Tibial nerve (tissue), 4 donors: ENCODE data around the gene CRISPLD2.

Experiments
- EP300 ChIP-seq, 2 donors: sonication (generic); formaldehyde crosslinking; IDR thresholded peaks; one replicate each; pipeline ENCODE4 v1.6.1; 2017; ENCODE audit warnings: antibody characterized with exemption in 2 of 2, mild to moderate bottlenecking in 1 of 2
- POLR2A ChIP-seq, 2 donors: fragments of 450-650 bp; IDR thresholded peaks; one replicate each; pipeline ENCODE4 v1.6.1; 2017; ENCODE audit warnings: antibody characterized with exemption in 2 of 2, mild to moderate bottlenecking in 2 of 2, moderate library complexity in 2 of 2
- TF ChIP-seq, protein P1 (sequence below), 5 experiments: fragments of 200-600 bp in 3 of 5; fragments of 450-650 bp in 2 of 5; sonication (generic) in 3 of 5; IDR thresholded peaks; one replicate each; pipeline ENCODE4 v1.5.1; 2016 to 2019; ENCODE audit warnings: antibody characterized with exemption in 5 of 5, mild to moderate bottlenecking in 3 of 5, moderate library complexity in 2 of 5

DNA sequence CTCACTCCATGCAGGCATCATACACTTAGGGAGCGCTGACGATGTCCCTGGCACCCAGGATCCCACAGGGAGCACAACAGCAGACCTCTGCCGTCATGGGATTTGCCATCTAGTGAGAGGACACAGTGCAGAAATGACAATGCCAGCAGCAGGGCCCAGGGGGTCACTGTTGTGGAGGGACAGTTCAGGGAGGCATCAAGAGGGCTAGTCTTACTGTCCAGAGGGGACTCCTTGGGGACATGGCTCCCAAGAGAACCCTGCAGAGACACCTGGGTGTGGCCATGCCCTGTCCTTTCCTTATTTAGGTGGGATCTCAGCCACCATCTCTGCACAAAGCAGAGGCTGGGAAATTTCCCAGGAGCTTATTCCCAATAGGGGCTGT is 73.7 kb downstream of the CRISPLD2 start:
- TF ChIP-seq POLR2A (IDR thresholded peaks at IDR 0.05): no peak
- TF ChIP-seq, protein P1, sequence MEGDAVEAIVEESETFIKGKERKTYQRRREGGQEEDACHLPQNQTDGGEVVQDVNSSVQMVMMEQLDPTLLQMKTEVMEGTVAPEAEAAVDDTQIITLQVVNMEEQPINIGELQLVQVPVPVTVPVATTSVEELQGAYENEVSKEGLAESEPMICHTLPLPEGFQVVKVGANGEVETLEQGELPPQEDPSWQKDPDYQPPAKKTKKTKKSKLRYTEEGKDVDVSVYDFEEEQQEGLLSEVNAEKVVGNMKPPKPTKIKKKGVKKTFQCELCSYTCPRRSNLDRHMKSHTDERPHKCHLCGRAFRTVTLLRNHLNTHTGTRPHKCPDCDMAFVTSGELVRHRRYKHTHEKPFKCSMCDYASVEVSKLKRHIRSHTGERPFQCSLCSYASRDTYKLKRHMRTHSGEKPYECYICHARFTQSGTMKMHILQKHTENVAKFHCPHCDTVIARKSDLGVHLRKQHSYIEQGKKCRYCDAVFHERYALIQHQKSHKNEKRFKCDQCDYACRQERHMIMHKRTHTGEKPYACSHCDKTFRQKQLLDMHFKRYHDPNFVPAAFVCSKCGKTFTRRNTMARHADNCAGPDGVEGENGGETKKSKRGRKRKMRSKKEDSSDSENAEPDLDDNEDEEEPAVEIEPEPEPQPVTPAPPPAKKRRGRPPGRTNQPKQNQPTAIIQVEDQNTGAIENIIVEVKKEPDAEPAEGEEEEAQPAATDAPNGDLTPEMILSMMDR (IDR thresholded peaks at IDR 0.05): no peak
- TF ChIP-seq EP300 (IDR thresholded peaks at IDR 0.05): no peak
